HG03066 (cell line): ENCODE results near the gene SERPINB10.
"Not testable (repeated sequence)": the region's sequence is repeated elsewhere in the genome, so short reads cannot be mapped to it uniquely, and the experiment has no call there.

ENCODE experiments used
- ATAC-seq: cut with Tn5 transposase; IDR thresholded peaks from one replicate; pipeline ENCODE4 v1.9.1; 2021; ENCODE audit warnings: low read depth; ENCODE audit not compliant: unreplicated experiment

SERPINB10 gene

DNA sequence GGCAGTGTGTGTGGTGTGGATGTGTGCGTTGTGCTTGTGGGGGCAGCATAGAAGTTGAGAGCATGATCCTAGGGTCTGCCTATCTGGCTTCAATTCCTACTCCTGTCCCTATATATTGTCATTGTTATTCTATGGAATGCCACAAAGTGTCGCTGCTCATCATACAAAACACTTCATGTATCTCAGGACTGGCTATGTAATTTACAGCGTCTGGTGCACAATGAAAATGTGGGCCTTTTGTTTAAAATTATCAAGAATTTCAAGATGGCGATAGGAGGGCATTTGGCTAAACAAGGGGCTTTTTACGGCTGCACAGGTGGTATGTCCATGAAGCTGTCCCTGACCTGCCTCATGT, 16.8 kb upstream of the SERPINB10 start:
- no peak for ATAC-seq

- no peak for ATAC-seq
Measured at GRCh38 chr18:63892566-63892965, 15.2 kb upstream of the SERPINB10 start.

- ATAC-seq = no peak
Measured at GRCh38 chr18:63894106-63894772, 13.5 kb upstream of the SERPINB10 start.

- ATAC-seq = no peak
Measured at GRCh38 chr18:63895190-63895589, 12.6 kb upstream of the SERPINB10 start.

GRCh38 chr18:63897072-63897471, 10.7 kb upstream of the SERPINB10 start:
- no peak for ATAC-seq

GRCh38 chr18:63899206-63899605, 8.6 kb upstream of the SERPINB10 start:
- no peak for ATAC-seq

DNA sequence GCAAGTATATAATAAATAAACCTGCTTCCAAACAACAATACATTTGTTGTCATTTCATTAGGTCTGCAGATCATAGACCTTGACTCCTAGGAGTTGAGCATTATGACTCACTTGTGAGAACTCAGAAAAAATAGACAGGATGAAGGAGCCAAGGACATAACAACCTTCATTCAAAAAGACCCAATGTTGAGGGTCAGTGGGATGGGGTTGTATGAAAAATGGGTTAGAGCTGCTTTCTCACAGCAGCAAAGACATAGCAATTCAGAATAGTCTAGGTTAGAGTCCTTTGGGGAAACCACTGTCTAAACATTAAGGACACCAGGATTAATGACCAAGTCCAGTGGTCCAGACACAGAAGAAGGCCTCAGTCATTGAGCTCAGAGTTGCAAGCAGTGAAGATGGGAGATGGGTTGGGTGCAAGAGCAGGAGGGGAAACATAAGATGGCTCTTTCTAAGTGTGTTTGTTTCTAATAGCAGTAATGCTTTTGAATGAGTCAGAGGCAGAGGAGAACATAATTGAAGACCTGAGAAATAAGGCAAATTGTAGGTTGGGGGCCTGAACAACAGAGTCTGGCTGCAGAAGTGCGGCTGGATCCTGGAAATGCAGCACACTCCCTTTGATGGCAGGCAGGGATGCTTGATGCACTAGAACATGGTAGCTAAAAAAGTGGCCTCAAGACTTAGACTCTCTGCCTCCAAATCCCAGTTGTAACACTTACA, 3.7 kb upstream of the SERPINB10 start:
- ATAC-seq = no peak

GRCh38 chr18:63904694-63905093, 3.1 kb upstream of the SERPINB10 start:
- ATAC-seq = no peak

DNA sequence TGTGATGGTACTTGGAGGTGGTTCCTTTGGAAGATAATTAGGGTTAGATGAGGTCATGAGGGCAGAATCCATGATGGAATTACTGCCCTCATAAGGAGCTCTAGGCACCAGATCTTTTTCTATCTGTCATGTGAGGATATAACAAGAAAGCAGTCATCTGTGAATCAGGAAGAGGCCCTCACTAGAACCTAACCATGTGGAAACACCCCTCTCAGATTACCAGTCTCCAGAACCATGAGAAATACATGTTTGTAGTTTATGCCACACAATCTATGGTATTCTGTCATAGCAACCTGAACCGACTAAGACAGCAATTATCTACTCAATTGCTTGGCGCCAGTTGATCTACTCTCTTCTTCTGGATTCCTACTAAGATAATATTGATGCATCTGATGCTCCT, 2.4 kb upstream of the SERPINB10 start:
- ATAC-seq = no peak

DNA sequence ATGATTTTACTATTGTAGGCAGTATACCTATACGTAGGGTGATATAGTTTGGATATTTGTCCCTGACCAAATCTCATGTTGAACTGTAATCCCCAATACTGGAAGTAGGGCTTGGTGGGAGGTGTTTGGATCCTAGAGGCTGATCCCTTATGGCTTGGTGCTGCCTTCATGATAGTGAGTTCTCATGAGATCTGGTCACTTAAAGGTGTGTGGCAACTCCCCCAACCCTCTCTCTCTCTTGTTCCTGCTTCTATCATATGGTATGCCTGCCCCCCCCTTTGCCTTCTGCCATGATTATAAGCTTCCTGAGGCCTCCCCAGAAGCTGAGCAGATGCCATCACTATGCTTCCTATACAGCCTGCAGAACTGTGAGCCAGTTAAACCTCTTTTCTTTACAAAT, 1.7 kb upstream of the SERPINB10 start:
- no peak for ATAC-seq

DNA sequence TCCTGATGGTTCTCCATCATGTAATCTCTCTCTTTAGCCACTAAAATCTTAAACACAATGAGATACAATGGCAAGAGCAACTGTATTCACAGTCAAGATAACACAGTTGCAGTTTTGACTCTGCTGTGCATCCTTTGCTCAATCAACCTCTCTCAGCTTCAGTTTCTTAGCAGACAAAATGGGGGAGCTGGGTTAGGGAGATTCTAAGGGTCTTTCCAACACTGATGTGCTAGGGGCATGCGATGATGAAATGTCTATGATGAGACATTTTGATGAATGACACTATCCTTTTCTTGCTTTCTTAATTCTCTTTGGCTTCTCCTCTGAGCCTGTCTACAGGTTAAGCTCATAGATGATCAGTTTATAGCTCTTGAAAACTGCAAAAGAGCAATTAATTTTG, 1.1 kb downstream of the SERPINB10 start:
- ATAC-seq = no peak

- ATAC-seq = no peak
Measured at GRCh38 chr18:63909870-63910269, 2.1 kb downstream of the SERPINB10 start.

- no peak for ATAC-seq
Measured at GRCh38 chr18:63917817-63918216, 10.1 kb downstream of the SERPINB10 start.

DNA sequence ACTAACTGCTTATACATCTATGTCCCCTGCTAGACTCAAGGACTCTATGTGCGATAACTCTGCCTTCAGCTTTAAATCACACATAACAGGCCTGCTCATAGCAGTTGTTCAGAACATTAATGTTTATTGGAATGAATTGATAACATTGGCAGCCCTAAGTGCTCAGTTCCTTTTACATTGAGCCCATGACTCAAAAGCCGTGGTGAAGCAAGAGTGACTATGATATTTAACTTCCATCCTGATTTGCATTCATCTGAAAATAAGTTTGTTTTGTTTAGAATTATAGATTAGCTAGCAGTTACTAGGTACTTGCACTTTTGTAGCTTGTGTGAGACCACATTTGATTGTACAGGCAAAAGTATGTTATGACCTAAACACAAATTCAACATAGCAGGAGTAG, 14.3 kb downstream of the SERPINB10 start:
- no peak for ATAC-seq

GRCh38 chr18:63924551-63924950, 16.8 kb downstream of the SERPINB10 start:
- ATAC-seq = no peak

- ATAC-seq = no peak
Measured at GRCh38 chr18:63928331-63928730, 20.6 kb downstream of the SERPINB10 start.

GRCh38 chr18:63929369-63929768, 21.6 kb downstream of the SERPINB10 start:
- ATAC-seq = not testable (repeated sequence)

GRCh38 chr18:63930773-63931354, 23.1 kb downstream of the SERPINB10 start:
- no peak for ATAC-seq

GRCh38 chr18:63936156-63936931, 28.6 kb downstream of the SERPINB10 start:
- peak; percentile 97 for ATAC-seq

GRCh38 chr18:63936932-63937393, 29.2 kb downstream of the SERPINB10 start:
- ATAC-seq = no peak

GRCh38 chr18:63940008-63940407, 32.2 kb downstream of the SERPINB10 start:
- ATAC-seq = no peak
